AG04449 (cell line): ENCODE measurements around the gene BCKDHB.

Experiments used
- CTCF ChIA-PET: fragments of 350-600 bp; formaldehyde crosslinking; extraction: SDS; loops from one replicate; lab custom pipeline; 2021; ENCODE audit warnings: antibody characterized with exemption; lab: Yijun Ruan, JAX
- POLR2A ChIA-PET: fragments of 400-600, 350-600 bp; formaldehyde crosslinking; extraction: SDS; loops from one replicate; lab custom pipeline; 2020; ENCODE audit warnings: antibody characterized with exemption, inconsistent platforms; lab: Yijun Ruan, JAX
- DNase-seq: peaks from one replicate; pipeline ENCODE4 v3.0.0-alpha.2; 2010; ENCODE audit warnings: low read depth, low spot score
- H3K4me3 ChIP-seq: 2 replicates; pipeline ENCODE4 v1.5.1; 2011; ENCODE audit warnings: low read depth, mild to moderate bottlenecking, control low read depth, low read length
- TF ChIP-seq, protein P1 (sequence below): IDR thresholded peaks from one replicate; pipeline ENCODE4 v1.5.1; 2011; ENCODE audit warnings: mild to moderate bottlenecking, moderate library complexity, low read length, control low read depth, inconsistent platforms; ENCODE audit not compliant: insufficient read depth; ENCODE audit errors: missing control alignments

The BCKDHB gene

GRCh38 chr6:80321011-80321410 is 214.5 kb downstream of the BCKDHB start:
- TF ChIP-seq, protein P1, sequence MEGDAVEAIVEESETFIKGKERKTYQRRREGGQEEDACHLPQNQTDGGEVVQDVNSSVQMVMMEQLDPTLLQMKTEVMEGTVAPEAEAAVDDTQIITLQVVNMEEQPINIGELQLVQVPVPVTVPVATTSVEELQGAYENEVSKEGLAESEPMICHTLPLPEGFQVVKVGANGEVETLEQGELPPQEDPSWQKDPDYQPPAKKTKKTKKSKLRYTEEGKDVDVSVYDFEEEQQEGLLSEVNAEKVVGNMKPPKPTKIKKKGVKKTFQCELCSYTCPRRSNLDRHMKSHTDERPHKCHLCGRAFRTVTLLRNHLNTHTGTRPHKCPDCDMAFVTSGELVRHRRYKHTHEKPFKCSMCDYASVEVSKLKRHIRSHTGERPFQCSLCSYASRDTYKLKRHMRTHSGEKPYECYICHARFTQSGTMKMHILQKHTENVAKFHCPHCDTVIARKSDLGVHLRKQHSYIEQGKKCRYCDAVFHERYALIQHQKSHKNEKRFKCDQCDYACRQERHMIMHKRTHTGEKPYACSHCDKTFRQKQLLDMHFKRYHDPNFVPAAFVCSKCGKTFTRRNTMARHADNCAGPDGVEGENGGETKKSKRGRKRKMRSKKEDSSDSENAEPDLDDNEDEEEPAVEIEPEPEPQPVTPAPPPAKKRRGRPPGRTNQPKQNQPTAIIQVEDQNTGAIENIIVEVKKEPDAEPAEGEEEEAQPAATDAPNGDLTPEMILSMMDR: no peak
- no peak for DNase-seq
- ChIA-PET CTCF (no interaction called here), POLR2A (no interaction called here)
- H3K4me3 ChIP-seq: no peak overlapping the region

DNA sequence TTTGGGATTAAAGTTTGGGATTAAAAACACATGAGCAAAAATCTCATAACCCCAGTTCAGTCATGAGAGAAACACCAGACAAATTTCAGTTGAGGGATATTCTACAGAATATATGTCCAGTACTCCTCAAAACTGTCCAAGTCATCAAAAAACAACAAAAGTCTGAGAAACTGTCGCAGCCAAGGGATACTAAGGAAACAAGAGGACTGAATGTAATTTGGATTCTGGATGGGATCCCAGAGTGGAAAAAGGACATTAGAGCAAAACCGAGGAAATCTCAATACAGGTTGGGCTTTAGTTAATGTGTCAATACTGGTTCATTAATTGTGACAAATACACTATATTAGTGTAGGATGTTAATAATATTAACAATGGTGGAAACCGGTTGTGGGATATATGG is 219.3 kb downstream of the BCKDHB start:
- H3K4me3 ChIP-seq: no peak overlapping the region
- no peak for DNase-seq
- ChIA-PET CTCF (no interaction called here), POLR2A (no interaction called here)
- TF ChIP-seq, protein P1: no peak

DNA sequence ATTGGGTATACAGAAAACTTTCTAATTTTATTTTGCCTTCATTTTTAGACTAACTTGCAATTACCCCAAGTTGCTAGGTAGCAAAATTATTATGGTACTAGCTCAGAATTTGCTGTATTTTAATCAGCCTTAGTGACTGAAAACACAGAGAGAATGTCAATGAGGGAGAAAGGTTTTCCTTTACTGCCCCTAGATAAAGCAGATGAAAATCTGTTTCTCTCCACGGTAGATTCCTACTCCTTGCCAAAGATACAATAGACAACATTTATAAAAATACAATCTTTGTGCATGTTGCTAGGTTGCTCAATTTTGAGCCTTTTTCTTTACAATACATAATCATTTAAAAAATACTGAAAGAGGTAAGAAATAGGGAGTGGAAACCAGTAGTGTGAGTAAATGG is 222.2 kb downstream of the BCKDHB start:
- DNase-seq: no peak
- ChIA-PET CTCF (no interaction called here), POLR2A (no interaction called here)
- no peak overlapping the region for H3K4me3 ChIP-seq
- TF ChIP-seq, protein P1: no peak

DNA sequence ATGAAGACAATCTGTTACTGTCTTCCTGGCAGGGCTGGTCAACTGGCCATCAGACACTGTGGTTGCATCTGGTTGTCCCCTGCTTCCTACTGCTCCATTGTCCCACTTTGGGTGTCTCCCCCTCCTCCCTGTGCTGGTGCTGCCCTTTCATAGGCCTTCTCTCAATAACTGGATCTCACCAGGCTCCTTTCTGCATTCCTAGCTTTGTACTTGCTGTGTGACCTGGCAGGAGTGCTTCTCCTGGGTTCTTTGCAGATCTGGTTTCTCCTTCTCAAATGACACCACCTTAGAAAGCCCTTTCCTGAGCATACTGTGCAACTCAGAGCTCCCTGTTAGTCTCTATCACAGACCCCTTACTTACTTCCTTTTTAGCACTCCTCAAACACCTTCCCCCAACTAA is 223.0 kb downstream of the BCKDHB start:
- no peak for DNase-seq
- TF ChIP-seq, protein P1: no peak
- CTCF ChIA-PET: no interaction called here
- no peak overlapping the region for H3K4me3 ChIP-seq
- POLR2A ChIA-PET: no interaction called here

DNA sequence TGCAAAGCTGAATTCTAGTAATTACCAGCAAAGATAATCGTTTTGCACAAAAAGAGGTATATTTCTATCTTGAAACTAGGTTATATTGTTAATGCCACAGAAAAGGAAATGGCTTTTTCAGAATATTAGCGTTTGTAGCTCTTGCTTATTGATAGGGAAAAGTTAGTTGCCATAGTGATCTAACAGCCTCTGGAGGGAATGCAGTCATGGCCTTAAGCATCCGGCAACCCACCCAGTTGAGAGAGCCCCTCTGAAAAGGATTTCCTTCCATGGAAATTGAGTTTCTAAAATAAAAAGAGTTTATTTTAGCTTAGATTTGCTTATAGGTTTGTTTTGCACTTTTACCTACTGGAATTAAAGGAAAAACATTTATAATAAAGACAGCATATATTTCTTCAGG is 224.5 kb downstream of the BCKDHB start:
- no peak for DNase-seq
- TF ChIP-seq, protein P1: no peak
- no peak overlapping the region for H3K4me3 ChIP-seq
- ChIA-PET CTCF (interaction anchor here (1.6 kb wide), 1 partner anchor 9 kb away, joined by 5 read pairs; no protein-coding TSS in a partner anchor), POLR2A (no interaction called here)

DNA sequence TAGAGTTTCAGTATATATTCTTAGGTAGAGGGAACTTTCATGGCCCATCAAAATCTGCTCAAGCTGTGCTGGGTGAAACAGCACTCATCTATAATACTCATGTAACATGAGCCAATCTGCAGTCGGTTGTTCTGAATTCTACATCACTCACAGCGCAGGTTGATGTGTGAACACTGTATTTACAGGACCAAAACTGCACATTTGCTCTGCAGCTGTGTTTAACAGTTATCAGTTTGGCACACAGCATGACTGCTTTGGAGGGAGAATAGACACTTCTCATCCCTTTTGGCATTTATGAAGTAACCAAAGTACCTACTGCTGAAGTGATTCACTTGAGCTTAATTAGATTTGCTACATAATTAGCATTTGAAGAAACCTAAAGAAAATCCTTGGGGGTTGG is 225.1 kb downstream of the BCKDHB start:
- H3K4me3 ChIP-seq: no peak overlapping the region
- CTCF ChIA-PET: interaction anchor here (0.8 to 1.6 kb wide), 2 partner anchors 9 to 13 kb away, joined by 4 to 5 read pairs; no protein-coding TSS in a partner anchor
- no peak for DNase-seq
- TF ChIP-seq, protein P1: no peak
- POLR2A ChIA-PET: no interaction called here
